ENCODE results near the gene CSTA. TPM values are rescaled to one million over a fixed set of nuclear protein-coding genes. Genes with fewer than 3 reads are reported as not detected.

CSTA gene
- total RNA-seq = 0.88 and 2.1 TPM in 2 replicates

GRCh38 chr3:122324871-122325323, at the start of gene CSTA:
CSTA (plus strand) TSS chr3:122325248; CDS start chr3:122325293, 45 bp downstream.

GRCh38 chr3:122382888-122383666, 58.0 kb downstream of the CSTA start, which contains the start of gene MIX23:
MIX23 (minus strand) TSS chr3:122383231; CDS start chr3:122383224, 7 bp downstream.

GRCh38 chr3:122383771-122384697, 59.0 kb downstream of the CSTA start, which contains the start of gene FAM162A:
FAM162A (plus strand) TSS chr3:122384182; CDS start chr3:122384266, 84 bp downstream.

Other genes with a start within 250 kb of the CSTA start
- not detected in 2 replicates for gene CASR, start 141.6 kb upstream of the CSTA start, total RNA-seq
- gene MIX23, start 58.0 kb downstream of the CSTA start, total RNA-seq = 22.8 and 26.2 TPM in 2 replicates
- gene FAM162A, start 58.9 kb downstream of the CSTA start, total RNA-seq = 23.4 and 70.7 TPM in 2 replicates
- 3.5 and 7.2 TPM in 2 replicates for gene WDR5B, start 90.8 kb downstream of the CSTA start, total RNA-seq
- gene KPNA1, start 189.7 kb downstream of the CSTA start, total RNA-seq = 27.1 and 27.2 TPM in 2 replicates
- gene PARP9, start 239.1 kb downstream of the CSTA start, total RNA-seq = 14.5 and 16.5 TPM in 2 replicates
- 17.5 and 19.3 TPM in 2 replicates for gene DTX3L, start 239.1 kb downstream of the CSTA start, total RNA-seq

Data from epithelial cell of alveolus of lung (primary cell).